ENCODE data around the gene TPD52L1.

DNA sequence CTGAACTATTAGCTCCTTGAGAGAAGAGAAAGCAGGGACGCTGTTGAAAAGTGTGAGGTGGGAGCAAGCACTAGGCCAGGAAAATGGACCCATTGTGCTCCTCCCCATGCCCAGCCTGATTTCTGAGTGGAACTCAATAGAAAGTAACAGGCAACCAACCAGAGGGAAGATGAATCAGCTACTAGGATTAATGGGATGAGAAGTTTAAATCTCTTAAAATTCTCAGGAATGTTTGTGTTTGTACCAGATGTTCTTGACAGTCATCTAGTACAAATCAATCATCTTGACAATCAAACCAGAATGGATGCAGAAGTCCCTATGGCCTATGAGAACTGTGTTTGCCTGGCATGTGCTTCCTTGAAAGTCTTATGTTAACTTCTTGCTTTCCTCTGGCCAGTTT lies 99.3 kb downstream of the TPD52L1 start:
- no peak for TF ChIP-seq EZH2 (IDR thresholded peaks at IDR 0.05; ENCODE audit: insufficient read depth, poor library complexity, severe bottlenecking)
- TF ChIP-seq EZH2phosphoT487 (IDR thresholded peaks at IDR 0.05; ENCODE audit: insufficient read depth, low read depth): no peak
